ENCODE measurements around the gene TSC1.
"Not testable (repeated sequence)": the region's sequence is repeated elsewhere in the genome, so short reads cannot be mapped to it uniquely, and the experiment has no call there.

TSC1 gene

GRCh38 chr9:132944294-132945185 lies at the start of gene TSC1:
TSS of gene TSC1 (minus strand) at chr9:132944616. CDS start at chr9:132928872, 15,744 bp downstream.
- TF ChIP-seq CTCF (IDR thresholded peaks at IDR 0.05; ENCODE audit: insufficient read depth, missing control alignments): no peak
- FAIRE-seq (no peak), DNase-seq (ENCODE audit: insufficient read length, low spot score) (peak; percentile 70)

GRCh38 chr9:132993511-132993939 lies 49.1 kb upstream of the TSC1 start:
- TF ChIP-seq CTCF (IDR thresholded peaks at IDR 0.05; ENCODE audit: insufficient read depth, missing control alignments): no peak
- FAIRE-seq (no peak), DNase-seq (ENCODE audit: insufficient read length, low spot score) (no peak)

- FAIRE-seq (no peak), DNase-seq (ENCODE audit: insufficient read length, low spot score) (no peak)
- TF ChIP-seq CTCF (IDR thresholded peaks at IDR 0.05; ENCODE audit: insufficient read depth, missing control alignments): no peak
Observed at GRCh38 chr9:132991351-132992300, 47.2 kb upstream of the TSC1 start.

- FAIRE-seq (no peak), DNase-seq (ENCODE audit: insufficient read length, low spot score) (no peak)
- no peak for TF ChIP-seq CTCF (IDR thresholded peaks at IDR 0.05; ENCODE audit: insufficient read depth, missing control alignments)
Observed at GRCh38 chr9:132990781-132991180, 46.4 kb upstream of the TSC1 start.

- DNase-seq (ENCODE audit: insufficient read length, low spot score): not testable (repeated sequence)
Observed at GRCh38 chr9:132989998-132990557, 45.7 kb upstream of the TSC1 start.

GRCh38 chr9:132989414-132989996 lies 45.1 kb upstream of the TSC1 start:
- TF ChIP-seq CTCF (IDR thresholded peaks at IDR 0.05; ENCODE audit: insufficient read depth, missing control alignments): no peak
- no peak for FAIRE-seq
- DNase-seq (ENCODE audit: insufficient read length, low spot score): no peak

More at GRCh38 chr9:132989998-132990557, 45.7 kb upstream of the TSC1 start:
- not testable (repeated sequence) for FAIRE-seq

GRCh38 chr9:132989014-132989310 lies 44.5 kb upstream of the TSC1 start:
- FAIRE-seq: no peak
- no peak for DNase-seq (ENCODE audit: insufficient read length, low spot score)
- no peak for TF ChIP-seq CTCF (IDR thresholded peaks at IDR 0.05; ENCODE audit: insufficient read depth, missing control alignments)

Data from D721Med (cell line).